Measurements from ENCODE around the gene GAS2.
"Not testable (repeated sequence)": the region's sequence is repeated elsewhere in the genome, so short reads cannot be mapped to it uniquely, and the experiment has no call there.

The GAS2 gene

GRCh38 chr11:22666325-22666687 lies at the start of gene GAS2:
Gene GAS2 (plus strand): TSS chr11:22666611. CDS start chr11:22674870, 8,259 bp downstream.
- no peak for DNase-seq

DNA sequence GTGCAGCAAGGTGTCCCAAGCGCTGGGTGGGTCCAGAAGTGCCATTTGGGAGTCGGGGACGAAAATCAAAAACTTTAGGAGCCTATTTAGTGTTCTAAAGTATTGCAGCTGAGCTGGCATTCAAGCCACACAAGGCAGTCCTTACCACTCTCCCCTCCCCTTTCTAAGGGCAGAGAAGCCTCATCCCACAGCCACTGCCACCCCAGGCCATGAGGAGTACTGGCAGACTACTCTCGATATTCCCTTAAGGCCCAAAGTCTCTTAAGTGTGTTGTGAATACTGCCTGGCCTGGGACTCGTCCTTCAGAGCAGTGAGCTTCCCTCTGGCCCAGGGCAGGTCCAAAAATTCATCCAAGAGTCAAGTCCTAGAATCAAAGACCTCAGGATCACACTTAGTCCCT lies 48.5 kb upstream of the GAS2 start:
- DNase-seq, result no peak

GRCh38 chr11:22624742-22625447 lies 41.5 kb upstream of the GAS2 start:
- peak; percentile 63 for DNase-seq

- peak; percentile 99 for DNase-seq
Observed at GRCh38 chr11:22625448-22626287, 40.7 kb upstream of the GAS2 start, which contains the start of gene FANCF. Gene FANCF (minus strand): TSS chr11:22625823. CDS start chr11:22625810, 13 bp downstream.

- DNase-seq, result no peak
Observed at GRCh38 chr11:22626573-22627239, 39.7 kb upstream of the GAS2 start.

DNA sequence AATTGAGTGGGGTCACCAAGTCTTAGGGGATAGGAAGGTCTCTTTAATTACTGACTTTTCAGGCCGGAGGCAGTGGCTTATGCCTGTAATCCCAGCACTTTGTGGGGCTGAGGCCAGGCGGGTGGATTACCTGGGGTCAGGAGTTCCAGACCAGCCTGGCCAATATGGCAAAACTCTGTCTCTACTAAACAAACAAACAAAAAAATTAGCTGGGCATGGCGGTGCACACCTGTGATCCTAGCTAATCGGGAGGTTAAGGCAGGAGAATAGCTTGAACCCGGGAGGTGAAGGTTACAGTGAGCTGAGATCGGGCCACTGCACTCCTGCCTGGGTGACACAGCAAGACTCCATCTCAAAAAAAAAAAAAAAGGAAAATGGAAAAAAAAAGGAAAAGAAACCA lies 39.0 kb upstream of the GAS2 start:
- DNase-seq, result no peak

- no peak for DNase-seq
Observed at GRCh38 chr11:22633354-22633902, 33.0 kb upstream of the GAS2 start.

DNA sequence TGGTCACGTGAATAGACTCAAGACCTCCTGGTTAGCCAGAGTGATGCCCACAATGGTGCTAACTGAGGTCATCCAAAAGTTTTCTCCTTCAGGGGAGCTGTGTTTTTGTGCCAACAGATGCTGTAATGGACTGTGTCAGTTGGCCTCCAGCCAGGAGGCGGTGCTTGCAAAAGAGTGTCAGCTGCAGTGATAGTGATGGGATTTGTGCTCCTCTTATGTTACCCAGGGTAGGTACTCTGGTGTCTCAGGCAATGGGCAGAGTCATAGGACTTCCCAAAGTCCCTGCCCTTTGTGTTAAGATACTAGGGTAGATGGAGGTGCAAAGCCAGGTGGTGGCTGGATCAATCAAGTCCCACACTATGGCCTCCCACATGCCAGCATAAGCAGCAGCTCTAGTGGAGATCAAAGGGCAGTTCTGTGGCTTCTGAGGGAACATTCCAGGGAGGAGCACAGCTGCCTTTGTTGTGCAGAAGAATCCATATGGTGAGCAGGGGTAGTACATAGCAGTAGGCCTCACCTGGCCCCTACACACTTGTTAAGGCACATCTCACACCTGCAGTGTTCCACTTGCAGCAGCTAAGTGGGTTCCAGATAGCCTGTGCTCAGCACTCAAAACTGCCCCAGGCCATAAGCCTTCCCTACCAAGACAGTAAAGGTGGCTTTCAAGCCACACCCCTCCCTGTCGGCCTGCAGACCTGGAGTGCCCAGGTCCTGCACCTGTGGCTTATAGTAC lies 31.3 kb upstream of the GAS2 start:
- DNase-seq, result peak; percentile 15

DNA sequence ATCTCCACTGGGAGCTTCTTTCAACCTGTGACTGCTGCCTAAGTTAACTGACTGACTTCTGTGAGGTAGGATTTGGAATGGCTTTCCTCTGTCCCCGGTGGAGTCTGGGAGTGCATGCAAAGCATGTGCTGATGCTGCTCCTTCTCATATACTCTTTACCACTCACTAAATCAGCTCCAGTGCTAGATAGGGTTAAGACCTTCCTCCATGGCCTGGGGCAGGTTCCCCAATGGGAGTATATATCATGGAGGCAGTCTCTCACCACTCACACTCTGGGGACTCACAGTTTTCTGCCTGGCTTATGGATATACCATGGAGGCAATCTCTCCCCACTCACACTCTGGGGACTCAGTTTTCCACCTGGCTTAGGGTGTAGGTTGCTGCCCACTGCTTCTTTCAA lies 30.7 kb upstream of the GAS2 start:
- no peak for DNase-seq

- DNase-seq, result no peak
Observed at GRCh38 chr11:22640862-22641261, 25.5 kb upstream of the GAS2 start.

- no peak for DNase-seq
Observed at GRCh38 chr11:22641559-22641958, 24.9 kb upstream of the GAS2 start.

GRCh38 chr11:22652346-22652745 lies 14.1 kb upstream of the GAS2 start:
- DNase-seq, result not testable (repeated sequence)

DNA sequence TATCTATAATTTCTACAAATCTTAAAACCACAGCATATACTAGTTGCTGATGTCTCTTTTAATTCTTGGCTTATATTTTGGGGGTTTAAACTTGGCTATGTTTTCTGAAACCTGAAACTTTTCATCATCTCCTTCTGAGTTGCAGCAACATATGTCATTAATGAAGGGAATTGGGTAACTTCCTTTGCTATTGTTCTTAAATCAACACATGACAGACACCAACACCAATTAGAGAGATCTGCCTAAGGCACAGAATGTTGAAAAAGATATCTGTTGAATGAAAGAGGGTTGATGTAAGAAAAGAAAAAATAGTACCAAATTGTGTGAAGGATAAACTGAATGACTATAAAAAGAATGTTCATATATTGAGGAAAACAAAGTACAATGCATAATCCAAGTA lies 10.3 kb upstream of the GAS2 start:
- peak; percentile 9 for DNase-seq

DNA sequence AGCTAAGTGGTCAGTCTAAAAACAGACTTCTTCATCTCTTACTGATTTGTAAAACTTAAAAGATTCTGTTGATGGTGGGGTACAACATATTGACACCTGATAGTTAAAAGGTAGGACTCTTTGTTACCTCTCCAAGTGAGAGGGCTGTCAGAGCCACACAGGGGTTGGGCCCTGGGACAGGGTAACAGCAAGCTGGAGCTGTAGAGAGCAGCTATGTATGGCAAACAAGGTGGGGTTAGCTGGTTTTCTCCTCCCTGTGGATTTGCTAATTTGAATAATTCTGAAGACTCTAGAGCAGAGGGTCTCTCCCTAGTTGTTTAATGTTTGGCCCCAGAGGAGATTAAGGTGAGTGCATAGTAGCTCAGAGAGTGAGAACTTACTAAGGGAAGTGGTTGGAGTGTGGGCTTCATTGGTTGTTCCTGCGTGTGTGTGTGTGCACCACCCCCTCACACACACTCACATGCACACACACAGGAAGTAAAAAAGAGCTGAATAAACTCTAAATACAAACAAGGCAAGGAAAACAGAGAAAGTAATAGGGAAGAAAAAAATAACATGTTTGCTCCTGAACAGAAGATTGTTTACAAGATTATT lies 9.2 kb upstream of the GAS2 start:
- no peak for DNase-seq

DNA sequence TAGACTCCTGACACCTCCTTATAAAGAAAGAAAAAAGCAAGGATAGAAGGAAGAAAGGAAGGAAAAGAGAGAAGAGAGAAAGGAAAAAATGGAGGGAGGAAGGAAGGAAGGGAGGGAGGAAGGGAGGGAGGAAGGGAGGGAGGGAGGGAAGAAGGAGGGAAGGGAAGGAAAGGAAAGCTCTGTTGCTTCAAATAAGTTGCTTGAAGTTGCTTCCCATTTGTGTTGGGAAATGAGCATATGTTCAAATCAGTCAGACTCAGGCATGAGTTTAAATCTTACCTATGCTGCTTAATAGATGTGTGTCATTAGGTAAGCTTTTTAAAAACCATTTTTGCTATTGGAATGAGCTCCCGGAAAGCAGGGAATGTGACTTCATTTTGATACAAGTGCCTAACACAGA lies 6.6 kb upstream of the GAS2 start:
- DNase-seq, result no peak

DNA sequence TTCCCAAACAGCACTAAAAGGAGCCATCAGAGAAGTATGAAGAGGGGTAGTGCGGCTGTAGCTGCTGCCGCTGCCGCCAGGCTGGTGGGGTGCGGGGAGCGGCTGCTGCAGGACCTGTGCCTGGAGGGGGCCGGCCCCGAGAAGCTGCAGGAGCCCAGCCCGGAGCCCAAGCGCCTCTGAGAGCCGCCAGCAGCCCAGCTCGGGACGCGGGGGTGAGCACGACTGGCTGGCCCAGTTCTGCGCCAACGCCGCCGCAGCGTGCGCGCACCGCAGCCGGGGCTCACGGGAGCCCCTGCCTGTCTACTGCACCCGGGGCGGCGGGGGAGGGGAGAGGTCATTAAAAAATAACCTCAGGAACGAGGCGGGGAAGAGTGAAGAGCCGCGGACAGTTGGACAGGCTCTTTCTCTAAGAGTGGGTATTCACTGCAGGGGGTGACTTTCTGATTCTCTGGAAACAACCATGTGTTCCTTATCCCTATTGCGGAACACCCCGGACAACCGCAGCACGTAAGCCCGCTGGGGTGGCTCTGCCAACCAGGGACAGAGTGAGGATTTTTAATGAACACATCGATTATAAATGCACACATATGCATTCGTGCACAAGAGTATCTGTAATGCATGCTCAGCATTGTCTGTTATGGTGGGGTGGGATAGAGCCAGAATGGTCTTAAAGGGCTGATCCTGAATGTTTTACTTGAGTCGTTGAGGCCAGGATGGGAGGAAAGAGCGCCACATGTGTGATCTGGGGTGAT lies 453 bp downstream of the GAS2 start:
- DNase-seq, result peak; percentile 37

GRCh38 chr11:22668005-22668796 lies 1.8 kb downstream of the GAS2 start:
- DNase-seq, result no peak

DNA sequence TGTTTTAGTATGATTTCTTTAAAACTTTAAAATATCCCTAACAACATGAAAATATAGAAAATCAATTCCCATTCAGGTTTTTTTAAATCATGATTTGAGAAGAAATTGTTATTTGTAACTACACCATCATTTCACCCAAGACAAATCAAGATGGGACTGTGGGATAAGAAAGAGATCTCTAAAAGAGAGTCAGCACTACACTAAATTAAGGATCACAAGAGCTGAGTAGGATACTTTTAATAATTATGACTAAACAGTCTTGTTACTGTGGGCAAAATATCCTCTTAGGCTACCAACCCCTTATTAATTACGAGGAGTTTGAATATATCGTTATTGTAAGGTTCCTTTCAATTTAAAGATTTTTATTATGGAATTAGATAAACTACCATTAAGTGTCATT lies 3.0 kb downstream of the GAS2 start:
- no peak for DNase-seq

GRCh38 chr11:22670830-22671229 lies 4.4 kb downstream of the GAS2 start:
- DNase-seq, result no peak

GRCh38 chr11:22671751-22672150 lies 5.3 kb downstream of the GAS2 start:
- peak; percentile 47 for DNase-seq
